ENCODE measurements around the gene IGSF9.

- TF ChIP-seq POLR2A (IDR thresholded peaks at IDR 0.05; ENCODE audit: low read length), result peak; percentile 69
- TF ChIP-seq GATA1 (IDR thresholded peaks at IDR 0.05; ENCODE audit: low read depth, low read length), result no peak
Measured at GRCh38 chr1:159923203-159924024, 22.0 kb downstream of the IGSF9 start.
